Measurements from ENCODE around the gene PDE4B.

GRCh38 chr1:65896721-65897120, 104.0 kb downstream of the PDE4B start:
- TF ChIP-seq EZH2phosphoT487 (IDR thresholded peaks at IDR 0.05; ENCODE audit: borderline replicate concordance), result no peak
- TF ChIP-seq CTCF (conservative IDR thresholded peaks at IDR 0.05; ENCODE audit: low read length), result no peak

Measured in Loucy (cell line).